MM.1S (cell line): ENCODE data around the gene FAS.

ENCODE experiments used
- DNase-seq: peaks from one replicate; pipeline ENCODE4 v3.0.0-alpha.2; 2015
- H2AFZ ChIP-seq: fragments of 300-600 bp; sonication (generic); 2 replicates; pipeline ENCODE4 v1.6.0; 2016; ENCODE audit warnings: antibody characterized with exemption, low read length
- H3F3A ChIP-seq: fragments of 300-600 bp; sonication (generic); 2 replicates; pipeline ENCODE4 v1.6.1; 2016; ENCODE audit warnings: mild to moderate bottlenecking, antibody characterized with exemption, low read length, moderate library complexity, mixed read lengths; ENCODE audit not compliant: insufficient read depth
- H3K27ac ChIP-seq: fragments of 300-600 bp; sonication (generic); 2 replicates; pipeline ENCODE4 v1.5.1; 2016; ENCODE audit warnings: mild to moderate bottlenecking, low read length
- H3K27me3 ChIP-seq: fragments of 300-600 bp; sonication (generic); replicated peaks from 2 replicates; pipeline ENCODE4 v1.6.0; 2016; ENCODE audit warnings: low read length; ENCODE audit not compliant: insufficient read depth
- H3K36me3 ChIP-seq: fragments of 300-600 bp; sonication (generic); replicated peaks from 2 replicates; pipeline ENCODE4 v1.6.1; 2016; ENCODE audit warnings: mild to moderate bottlenecking, low read length, mixed read lengths; ENCODE audit not compliant: insufficient read depth
- H3K4me1 ChIP-seq: fragments of 300-600 bp; sonication (generic); 2 replicates; pipeline ENCODE4 v1.6.1; 2016; ENCODE audit warnings: low read length, mixed read lengths
- H3K4me2 ChIP-seq: fragments of 300-600 bp; sonication (generic); 2 replicates; pipeline ENCODE4 v1.6.0; 2016; ENCODE audit warnings: low read depth, low read length
- H3K4me3 ChIP-seq: fragments of 300-600 bp; sonication (generic); 2 replicates; pipeline ENCODE4 v1.5.1; 2016; ENCODE audit warnings: low read length, mixed read lengths
- H3K79me2 ChIP-seq: fragments of 300-600 bp; sonication (generic); 2 replicates; pipeline ENCODE4 v1.6.1; 2016; ENCODE audit warnings: mixed run types, low read length, mixed read lengths
- H3K9ac ChIP-seq: fragments of 300-600 bp; sonication (generic); 2 replicates; pipeline ENCODE4 v1.6.1; 2016; ENCODE audit warnings: low read length, mixed read lengths
- H3K9me2 ChIP-seq: fragments of 300-600 bp; sonication (generic); replicated peaks from 2 replicates; pipeline ENCODE4 v1.6.1; 2016; ENCODE audit warnings: mild to moderate bottlenecking, low read length, mixed read lengths; ENCODE audit not compliant: insufficient read depth
- H3K9me3 ChIP-seq: fragments of 300-600 bp; sonication (generic); replicated peaks from 2 replicates; pipeline ENCODE4 v1.6.1; 2016; ENCODE audit warnings: mild to moderate bottlenecking, low read length, mixed read lengths; ENCODE audit not compliant: insufficient read depth
- H4K20me1 ChIP-seq: fragments of 300-600 bp; sonication (generic); 2 replicates; pipeline ENCODE4 v1.6.1; 2016; ENCODE audit warnings: mild to moderate bottlenecking, low read length, moderate library complexity, mixed read lengths; ENCODE audit not compliant: insufficient read depth
- EZH2 ChIP-seq: fragments of 300-600 bp; sonication (generic); optimal IDR thresholded peaks from 2 replicates; pipeline ENCODE3; 2017; ENCODE audit warnings: low read depth, mild to moderate bottlenecking, antibody characterized with exemption, low read length, mixed read lengths
- EZH2phosphoT487 ChIP-seq: fragments of 300-600 bp; sonication (generic); IDR thresholded peaks from 2 replicates; pipeline ENCODE4 v1.6.1; 2018; ENCODE audit warnings: antibody characterized with exemption, low read length
- TF ChIP-seq, protein P1 (sequence below): fragments of 300-600 bp; sonication (generic); IDR thresholded peaks from 2 replicates; pipeline ENCODE4 v1.5.1; 2016; ENCODE audit warnings: antibody characterized with exemption, low read length, mixed read lengths

FAS gene

DNA sequence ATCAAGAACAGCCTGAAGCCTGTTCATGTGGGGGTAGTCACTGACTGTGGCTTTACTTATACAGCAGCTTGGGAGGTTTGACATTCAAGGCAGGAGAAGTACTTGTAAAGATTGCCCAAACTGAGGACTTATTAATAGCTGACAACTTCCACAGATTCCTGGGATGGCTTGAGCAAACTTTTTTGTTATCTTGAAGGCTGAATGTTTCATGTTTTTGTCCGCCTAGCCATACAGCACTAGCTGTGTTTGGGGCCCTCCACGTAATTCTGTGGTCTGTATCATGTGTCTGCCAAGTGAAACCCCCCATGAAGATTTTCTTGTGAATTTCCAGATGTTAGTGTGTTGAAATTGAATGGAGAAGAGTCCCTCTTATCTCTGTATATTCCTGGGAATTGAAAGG is 38.6 kb downstream of the FAS start:
- Histone ChIP-seq H3K9me3 (no peaks in the 10 kb centered on the region), H3K27ac (no peak overlapping the region), H4K20me1 (no peaks in the 10 kb centered on the region), H3K9ac (no peak overlapping the region), H3K4me1 (no peaks in the 10 kb centered on the region), H3K36me3 (no peaks in the 10 kb centered on the region), H3K4me2 (no peak overlapping the region), H3K4me3 (no peak overlapping the region), H3K79me2 (no peaks in the 10 kb centered on the region), H2AFZ (no peak overlapping the region), H3K9me2 (no peaks in the 10 kb centered on the region), H3F3A (no peaks in the 10 kb centered on the region), H3K27me3 (peaks cover 3% of the 10 kb centered on the region; the same call in 1 of the 2 replicates)
- no peak for DNase-seq
- TF ChIP-seq, protein P1, sequence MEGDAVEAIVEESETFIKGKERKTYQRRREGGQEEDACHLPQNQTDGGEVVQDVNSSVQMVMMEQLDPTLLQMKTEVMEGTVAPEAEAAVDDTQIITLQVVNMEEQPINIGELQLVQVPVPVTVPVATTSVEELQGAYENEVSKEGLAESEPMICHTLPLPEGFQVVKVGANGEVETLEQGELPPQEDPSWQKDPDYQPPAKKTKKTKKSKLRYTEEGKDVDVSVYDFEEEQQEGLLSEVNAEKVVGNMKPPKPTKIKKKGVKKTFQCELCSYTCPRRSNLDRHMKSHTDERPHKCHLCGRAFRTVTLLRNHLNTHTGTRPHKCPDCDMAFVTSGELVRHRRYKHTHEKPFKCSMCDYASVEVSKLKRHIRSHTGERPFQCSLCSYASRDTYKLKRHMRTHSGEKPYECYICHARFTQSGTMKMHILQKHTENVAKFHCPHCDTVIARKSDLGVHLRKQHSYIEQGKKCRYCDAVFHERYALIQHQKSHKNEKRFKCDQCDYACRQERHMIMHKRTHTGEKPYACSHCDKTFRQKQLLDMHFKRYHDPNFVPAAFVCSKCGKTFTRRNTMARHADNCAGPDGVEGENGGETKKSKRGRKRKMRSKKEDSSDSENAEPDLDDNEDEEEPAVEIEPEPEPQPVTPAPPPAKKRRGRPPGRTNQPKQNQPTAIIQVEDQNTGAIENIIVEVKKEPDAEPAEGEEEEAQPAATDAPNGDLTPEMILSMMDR: no peak
- no peak for TF ChIP-seq EZH2
- TF ChIP-seq EZH2phosphoT487: no peak

DNA sequence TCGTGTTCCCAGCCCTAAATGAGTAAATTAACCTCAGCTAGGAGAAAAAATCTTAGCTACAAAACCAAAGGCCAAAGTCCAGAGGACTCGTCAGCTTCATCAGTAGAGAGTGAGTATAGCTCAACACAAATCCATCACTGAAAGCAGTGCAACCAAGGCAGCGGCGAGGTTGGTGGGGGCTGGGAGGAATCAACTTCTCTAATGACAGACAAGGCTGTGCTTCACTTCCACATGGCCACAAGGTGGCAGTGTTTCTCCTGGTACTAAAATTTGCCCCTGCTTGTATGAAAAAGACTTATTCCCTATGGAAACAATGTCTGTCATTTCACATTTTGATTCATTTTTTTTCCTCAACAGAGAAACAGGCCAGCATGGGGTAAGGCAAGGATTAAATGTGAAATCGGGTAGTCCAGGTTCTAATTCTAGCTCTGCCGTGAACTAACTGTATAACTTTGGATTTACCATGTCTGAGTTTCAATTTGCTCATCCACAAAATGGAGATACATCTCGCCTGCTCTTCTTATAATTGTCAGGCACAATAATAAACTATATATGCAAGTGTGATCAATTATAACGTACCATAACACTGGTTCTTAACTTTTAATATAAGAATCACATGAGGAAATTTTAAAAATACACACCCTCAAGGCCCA is 39.3 kb downstream of the FAS start:
- H3F3A ChIP-seq: no peaks in the 10 kb centered on the region
- no peak overlapping the region for H3K4me3 ChIP-seq
- no peaks in the 10 kb centered on the region for H3K9me2 ChIP-seq
- H3K9me3 ChIP-seq: no peaks in the 10 kb centered on the region
- no peak overlapping the region for H3K9ac ChIP-seq
- no peak overlapping the region for H3K4me2 ChIP-seq
- no peaks in the 10 kb centered on the region for H3K36me3 ChIP-seq
- peak; percentile 71 for DNase-seq
- H3K4me1 ChIP-seq: no peaks in the 10 kb centered on the region
- peaks cover 3% of the 10 kb centered on the region; the same call in 1 of the 2 replicates for H3K27me3 ChIP-seq
- H3K27ac ChIP-seq: no peak overlapping the region
- no peak for TF ChIP-seq EZH2
- TF ChIP-seq, protein P1: peak; percentile 85
- H2AFZ ChIP-seq: no peak overlapping the region
- no peaks in the 10 kb centered on the region for H4K20me1 ChIP-seq
- H3K79me2 ChIP-seq: no peaks in the 10 kb centered on the region

DNA sequence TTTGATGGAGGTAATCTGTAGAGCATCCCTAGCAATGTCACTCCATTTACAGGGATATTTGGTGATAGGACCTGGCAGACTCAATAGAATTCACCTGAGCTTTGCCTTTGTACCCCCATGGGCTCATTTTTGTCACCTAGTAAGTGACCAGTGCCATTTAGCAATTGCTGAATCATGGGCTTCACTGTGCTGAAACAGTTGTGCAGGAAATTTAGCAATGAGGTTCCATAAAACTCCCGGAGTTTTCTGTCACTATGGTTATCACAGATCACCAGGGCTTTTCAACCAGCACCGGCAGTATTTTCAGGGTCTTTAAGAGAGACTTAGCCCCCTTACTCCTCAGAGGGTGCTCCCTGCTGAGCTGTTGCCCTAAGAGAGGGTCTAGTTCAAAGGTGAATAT is 40.2 kb downstream of the FAS start:
- Histone ChIP-seq H3K9me3 (no peaks in the 10 kb centered on the region), H3K4me3 (no peak overlapping the region), H3K4me1 (no peaks in the 10 kb centered on the region), H4K20me1 (no peaks in the 10 kb centered on the region), H3K4me2 (no peak overlapping the region), H2AFZ (no peak overlapping the region), H3K27ac (no peak overlapping the region), H3F3A (no peaks in the 10 kb centered on the region), H3K9ac (no peak overlapping the region), H3K27me3 (peaks cover 3% of the 10 kb centered on the region; the same call in 1 of the 2 replicates), H3K9me2 (no peaks in the 10 kb centered on the region), H3K36me3 (no peaks in the 10 kb centered on the region), H3K79me2 (no peaks in the 10 kb centered on the region)
- TF ChIP-seq EZH2 (no peak), EZH2phosphoT487 (no peak)
- TF ChIP-seq, protein P1: no peak
- no peak for DNase-seq
